GM19452 (cell line): ENCODE data around the gene CPM.

Experiments used
- ATAC-seq: cut with Tn5 transposase; IDR thresholded peaks from one replicate; pipeline ENCODE4 v1.9.1; 2021; ENCODE audit not compliant: unreplicated experiment

Gene CPM

DNA sequence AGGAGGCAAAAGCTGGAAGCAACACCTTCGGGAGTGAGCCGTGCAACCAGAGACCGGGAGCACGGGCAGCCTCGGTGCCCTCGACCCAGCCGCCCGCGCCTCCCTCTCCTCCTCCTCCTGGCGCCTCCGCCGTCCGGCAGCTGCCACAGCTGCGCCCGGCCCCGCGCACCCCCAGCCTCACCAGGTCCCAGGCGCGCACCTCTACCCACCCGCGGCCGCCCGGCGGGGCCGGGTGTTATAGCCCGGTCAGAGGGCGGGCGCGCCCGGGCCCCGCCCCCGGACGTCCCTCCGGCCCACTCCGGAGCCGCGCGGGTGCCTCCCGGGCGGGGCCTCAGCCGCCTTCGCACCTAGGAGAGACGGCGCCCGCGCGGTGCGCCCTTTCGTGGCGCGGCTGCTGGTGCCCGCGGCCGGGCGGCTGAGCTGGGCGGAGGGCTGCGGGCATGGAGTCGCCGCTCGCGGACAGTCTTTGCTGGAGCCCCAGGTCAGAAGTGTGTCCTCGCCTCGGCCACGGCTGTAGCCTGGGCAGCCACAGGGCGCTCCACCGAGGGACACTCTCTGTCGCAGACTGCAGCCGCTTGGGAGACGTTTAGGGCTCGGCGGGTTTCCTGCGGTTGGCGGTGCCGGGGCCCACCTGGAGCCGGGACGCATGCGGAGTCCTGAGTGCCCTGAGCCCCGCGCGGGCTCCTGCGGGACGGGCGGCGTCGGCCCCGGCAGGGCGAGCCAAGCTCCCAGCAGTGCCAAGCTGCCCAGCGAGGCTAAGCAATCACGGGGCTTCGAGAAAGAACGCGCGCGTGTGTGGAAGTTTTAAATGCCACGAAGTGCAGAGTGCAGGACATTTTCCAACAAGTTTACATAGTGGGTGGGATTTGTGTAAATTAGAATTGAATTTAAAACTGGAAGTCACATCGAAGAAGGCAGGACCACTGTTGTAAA, at the start of gene CPM:
CPM (minus strand) TSS at position 211 of the 933 bp plus-strand sequence. CDS start 334 bp downstream, outside the sequence.
- peak; percentile 97 for ATAC-seq

DNA sequence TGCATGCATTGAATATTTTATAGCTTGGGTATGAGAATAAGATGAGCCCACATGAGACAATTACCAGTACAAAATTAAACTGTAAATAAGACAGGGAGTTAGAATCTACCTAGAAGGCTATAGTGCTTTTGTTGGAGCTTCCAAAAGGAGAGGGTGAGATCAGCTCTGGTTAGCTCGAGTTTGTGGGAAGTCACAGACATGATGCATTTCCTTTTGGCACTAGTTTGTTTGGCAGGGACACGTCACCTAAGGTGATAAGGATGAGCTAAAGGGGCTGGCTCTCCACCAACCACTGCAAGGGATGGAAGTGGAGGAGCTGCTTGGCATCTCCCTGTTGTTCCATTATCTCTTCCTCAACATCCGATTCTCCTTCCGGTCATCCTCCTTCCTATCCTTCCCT, 48.5 kb upstream of the CPM start:
- ATAC-seq, result no peak

DNA sequence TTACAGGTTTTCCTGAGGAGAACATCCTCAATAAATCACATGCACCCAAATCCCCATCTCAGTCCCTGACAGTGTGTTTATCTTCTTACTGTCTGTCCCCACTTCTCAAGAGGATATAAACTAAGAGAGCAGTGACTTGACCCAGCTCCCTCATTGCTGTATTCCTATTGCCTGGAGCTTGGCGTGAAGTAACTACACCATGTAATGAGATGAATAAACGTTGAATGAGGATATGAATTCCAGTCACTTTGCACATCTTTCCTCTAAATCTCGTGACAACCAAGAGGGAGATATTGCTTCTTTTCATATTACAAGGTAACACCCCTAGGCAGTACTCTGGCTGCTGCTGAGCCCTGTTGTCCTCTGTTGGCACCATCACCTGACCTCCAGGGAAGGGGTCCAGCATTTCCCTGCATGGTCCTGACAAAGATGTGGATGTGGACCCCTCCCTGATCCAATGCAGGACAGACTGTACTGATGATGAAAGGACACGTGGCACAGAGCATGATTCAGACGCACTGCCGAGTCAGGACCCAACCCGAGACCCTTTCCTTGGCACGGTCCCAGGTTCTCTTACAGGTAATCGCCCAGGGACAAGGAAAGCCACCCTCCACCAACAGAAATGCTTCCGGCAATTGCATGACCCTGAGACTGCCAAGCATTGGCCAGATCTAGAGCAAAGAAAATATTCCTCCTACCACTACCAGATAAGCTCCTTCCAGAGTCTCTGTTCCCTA, 47.7 kb upstream of the CPM start:
- no peak for ATAC-seq

DNA sequence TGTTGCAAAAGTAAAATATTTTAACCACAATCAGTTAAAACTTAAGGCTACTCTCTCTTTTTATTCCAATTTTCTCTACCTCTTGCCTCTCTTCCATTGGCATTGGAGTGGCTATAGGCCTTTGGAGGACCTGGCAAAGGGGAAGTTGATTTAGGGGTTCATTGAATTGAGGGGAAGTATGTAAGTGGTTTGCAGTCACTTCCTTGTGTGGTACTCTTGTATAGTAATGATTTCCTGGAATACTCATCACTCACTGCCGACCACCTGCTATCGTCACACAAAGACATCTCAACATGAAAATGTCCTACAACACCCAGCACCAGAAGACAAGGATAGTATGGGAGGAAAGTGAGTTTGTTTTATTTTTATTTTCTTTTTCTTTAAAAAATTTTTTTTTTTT, 45.7 kb upstream of the CPM start:
- ATAC-seq, result no peak

DNA sequence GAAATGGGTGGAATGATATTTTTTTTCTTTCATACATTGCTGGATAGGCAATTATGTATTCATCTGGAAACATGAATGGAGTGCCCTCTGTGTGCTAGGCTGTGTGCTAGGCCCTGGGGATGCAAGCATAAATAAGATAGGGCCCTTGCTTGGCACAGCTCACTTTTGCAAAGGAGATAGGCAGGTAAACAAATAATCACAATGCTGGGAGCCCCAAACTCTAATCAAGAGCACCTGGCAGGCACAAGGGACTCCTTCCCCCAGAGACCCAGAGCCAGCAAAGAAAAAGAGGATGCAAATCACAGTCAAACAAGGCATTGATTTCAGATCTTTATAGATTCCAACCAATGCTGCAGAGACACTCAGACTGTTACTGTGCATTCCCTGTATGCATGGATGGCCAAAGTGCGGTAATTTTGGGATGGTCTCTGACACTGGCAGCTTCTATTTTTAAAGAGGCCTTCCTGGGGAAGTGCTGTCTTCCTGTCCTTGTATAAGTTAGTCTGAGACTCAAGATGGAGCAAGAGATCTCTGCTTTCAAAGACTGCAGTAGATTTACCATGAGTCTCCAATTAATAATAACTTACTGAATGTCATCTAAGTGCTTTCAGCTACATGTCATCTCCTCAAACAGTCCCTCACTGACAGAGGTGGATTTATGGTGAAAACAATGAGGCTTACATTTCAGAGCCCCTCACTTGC, 45.1 kb upstream of the CPM start:
- no peak for ATAC-seq

DNA sequence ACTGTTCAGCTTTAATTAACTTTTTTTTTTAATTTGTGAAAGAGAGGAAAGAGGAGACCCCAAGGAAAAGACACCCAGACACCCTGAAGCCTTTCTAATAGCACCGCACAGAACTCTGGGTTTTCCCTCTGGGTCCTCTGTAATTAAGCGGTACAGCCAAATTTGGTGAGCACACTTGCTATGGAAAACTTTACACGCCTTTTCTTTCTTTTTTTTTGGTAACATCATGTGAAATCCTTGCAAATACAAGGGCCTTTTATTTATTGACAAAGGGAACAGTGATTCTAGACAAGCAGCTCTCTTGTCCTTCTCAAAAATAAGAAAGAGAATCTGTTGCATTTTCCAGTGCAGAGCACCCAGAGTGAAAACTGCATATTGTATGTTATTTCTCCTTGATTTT, 44.4 kb upstream of the CPM start:
- ATAC-seq, result no peak

DNA sequence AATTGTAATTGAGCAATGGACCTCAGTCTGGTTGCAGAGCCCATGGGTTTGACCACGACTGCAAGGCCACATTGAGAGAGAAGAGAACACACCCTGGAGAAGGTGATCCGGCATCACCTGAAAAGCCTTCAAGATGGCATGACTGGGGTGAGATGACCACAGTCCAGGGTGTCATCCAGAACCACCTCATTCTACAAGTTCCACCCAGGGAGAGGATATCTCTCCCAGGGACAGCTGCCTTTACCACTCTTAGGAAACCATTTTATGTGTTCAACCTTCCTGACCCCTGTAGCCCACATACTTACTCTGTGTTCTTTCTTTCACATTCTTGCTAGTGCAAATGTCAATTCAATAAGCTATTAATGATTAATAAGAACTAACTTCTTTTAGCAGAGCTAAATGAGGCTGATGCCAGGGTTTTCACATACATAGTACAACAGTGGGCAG, 43.4 kb upstream of the CPM start:
- peak; percentile 74 for ATAC-seq

DNA sequence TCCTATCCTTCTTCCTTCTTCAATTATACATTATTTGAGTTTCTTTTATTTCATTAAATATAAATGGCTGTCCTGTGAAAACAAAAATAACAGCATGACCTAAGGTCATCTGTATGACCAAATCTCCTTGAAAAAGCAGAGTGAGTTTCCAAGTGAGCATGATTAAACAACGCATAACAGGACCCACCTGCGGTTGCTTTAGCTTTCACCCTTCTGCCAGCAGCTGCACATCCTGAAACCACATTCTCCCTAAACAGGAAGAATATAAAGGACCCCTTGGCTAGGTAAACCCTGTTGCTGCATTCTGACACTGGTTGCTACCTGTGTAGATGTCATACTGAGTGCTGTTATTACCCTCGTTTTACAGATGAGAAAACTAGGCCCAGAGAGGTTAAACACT, 42.8 kb upstream of the CPM start:
- peak; percentile 35 for ATAC-seq

DNA sequence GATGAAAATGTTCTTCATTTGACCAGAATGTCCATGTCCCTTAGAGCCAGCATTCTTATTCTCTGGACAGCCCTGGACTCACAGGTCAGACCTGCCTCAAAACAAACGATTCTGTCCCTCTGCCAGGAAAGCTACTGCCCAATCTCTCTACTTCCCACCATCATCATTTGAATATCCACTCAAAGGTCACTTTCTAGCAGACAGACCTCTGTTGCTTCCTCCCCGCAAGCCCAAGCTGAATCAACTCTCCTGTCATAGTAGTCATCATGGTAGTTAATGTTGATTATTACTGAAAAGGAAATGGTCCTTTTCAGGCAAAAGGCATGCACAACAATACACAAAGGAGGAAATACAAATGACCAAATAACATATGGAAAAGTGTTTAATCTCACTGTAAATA, 39.6 kb upstream of the CPM start:
- no peak for ATAC-seq

DNA sequence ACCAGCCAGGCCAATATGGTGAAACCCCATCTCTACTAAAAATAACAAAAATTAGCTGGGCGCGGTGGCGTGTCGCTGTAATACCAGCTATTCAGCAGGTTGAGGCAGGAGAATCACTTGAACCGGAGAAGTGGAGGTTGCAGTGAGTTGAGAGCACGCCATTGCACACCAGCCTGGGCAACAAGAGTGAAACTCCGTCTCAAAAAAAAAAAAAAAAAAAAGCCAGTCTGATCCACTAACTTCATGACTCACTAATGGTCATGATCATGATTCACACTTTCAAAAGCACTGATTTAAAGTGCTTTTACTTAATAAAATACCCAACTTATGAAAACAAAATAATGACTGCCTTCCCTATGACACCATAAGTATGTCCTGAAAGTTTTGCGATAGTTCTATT, 38.4 kb upstream of the CPM start:
- no peak for ATAC-seq

DNA sequence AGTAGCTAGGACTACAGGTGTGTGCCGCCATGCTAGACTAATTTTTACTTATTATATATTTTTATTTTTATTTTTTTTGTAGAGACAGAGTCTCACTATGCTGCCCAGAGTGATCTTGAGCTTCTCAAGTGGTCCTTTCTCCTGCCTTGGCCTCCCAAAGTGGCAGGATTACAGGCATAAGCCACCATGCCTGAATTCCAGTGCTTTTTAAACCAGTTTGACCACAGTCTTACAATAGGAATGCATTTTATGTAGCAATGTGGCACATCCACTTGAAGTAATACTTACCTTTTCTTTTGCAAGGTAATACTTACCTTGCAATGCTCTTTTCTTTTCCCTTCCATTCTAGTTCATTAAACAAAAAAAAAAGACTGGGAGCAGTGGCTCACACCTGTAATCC, 38.0 kb upstream of the CPM start:
- ATAC-seq, result no peak

DNA sequence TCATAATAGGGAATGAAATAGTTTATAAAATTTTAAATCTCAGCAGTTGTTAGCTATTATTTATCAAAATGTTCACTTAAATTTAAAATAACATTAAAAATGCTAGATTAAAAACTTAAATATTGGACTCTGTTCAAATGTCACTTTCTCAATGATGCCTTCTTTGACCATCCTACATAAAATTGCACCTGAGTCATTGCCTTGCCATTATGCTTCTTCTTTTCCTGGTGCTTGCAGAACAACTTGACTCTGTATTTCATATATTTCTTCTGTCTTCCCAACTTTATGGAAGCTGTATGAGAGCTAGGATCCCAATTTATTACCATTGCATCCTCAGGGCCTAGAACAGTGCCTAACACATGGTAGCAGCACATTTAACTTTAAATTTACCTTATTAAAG, 37.3 kb upstream of the CPM start:
- ATAC-seq, result no peak

DNA sequence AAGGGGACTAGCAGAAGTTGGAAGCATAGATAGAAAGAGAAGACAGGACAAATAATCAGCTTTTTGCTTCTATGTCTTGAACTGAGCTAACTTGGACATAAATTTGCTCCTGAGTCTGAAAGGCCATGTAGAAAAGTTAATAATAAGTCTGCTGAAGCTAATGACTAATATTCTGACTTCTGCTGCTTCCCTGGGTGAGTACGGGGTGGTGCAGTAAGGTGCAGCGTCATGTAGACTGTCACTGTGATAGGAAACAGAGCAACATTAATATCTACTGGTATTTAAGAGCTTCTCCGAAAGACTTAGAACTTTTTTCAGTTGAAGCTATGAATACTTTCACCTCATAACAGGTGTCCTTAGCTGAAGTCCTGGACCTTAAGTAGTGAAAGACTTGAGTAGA, 34.1 kb upstream of the CPM start:
- ATAC-seq, result no peak

DNA sequence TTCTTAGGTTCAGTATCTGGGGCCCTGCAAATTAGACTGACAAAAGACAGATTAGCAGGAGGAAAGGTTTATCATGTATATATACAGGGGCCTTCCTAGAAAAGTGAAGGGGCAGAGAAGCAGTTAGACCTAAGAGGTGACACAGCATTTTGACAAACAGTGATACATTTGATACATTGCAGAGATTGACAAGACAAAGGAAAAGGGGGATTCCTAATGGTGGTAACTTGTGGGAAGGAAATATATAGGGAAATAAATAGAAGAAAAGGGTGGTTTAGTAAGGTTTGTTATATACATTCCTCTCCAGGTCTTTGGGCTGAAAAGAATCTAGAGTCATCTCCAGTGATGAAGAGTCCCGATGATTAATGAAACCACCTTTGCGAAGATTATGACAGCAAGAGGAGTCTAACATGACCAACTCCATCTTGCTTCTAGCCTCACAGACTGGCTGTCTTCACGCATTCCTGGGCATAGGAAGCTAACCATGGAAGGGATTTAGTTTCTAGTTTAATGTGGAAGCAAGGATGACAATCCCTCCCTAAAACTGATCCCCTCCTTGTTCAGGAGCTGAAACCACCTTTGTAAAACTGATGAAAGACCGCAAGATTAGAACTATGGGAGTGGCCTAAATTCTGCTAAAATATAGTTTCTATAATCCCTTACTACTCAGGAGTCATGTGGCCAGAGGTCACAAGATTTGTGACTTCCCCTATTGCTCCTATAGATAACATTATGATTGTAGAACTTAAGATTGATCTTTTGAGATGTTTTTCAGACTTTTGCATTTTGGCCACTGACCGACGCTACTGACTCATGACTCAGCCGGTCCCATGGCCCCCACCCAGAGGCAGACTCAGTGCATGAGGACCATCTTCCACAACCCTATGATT, 31.1 kb upstream of the CPM start:
- ATAC-seq, result no peak

DNA sequence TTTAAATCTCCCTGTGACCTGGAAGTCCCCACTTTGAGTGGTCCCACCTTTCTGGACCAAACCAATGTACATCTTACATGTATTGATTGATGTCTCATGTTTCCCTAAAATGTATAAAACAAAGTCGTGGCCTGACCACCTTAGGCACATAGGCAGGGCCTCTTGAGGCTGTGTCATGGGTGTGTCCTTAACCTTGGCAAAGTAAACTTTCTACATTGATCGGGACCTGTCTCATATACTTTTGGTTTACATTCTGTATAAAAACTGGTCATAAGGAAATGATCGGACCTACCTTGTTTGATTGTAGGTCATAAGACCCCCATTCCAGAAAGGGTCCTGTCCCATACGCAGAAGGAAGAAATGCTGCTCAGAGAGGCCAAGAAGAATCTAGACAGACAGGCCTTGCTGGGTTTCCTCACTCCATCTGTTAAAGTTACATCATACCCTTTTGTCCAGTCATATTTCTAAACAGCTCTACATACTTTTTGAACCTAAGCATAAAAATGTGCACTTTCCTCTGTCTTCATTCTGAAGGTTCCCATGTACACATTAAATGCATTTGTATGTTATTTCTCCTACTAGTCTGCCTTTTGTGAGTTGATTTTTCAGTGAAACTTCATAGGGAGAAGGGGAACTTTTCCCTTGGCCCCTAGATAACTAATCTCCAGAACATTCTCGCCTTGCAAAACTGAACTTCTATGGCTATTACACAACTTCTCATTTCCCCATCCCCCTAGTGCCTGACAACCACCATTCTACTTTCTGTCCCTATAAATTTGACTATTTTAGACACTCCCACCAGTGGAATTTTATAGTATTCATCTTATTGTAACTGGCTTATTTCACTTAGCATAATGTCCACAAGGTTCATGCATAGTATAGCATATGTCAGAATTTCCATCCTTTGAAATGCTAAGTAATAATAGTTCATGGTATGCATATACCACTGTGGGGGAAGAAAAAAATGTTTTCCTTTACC, 30.2 kb upstream of the CPM start:
- no peak for ATAC-seq

DNA sequence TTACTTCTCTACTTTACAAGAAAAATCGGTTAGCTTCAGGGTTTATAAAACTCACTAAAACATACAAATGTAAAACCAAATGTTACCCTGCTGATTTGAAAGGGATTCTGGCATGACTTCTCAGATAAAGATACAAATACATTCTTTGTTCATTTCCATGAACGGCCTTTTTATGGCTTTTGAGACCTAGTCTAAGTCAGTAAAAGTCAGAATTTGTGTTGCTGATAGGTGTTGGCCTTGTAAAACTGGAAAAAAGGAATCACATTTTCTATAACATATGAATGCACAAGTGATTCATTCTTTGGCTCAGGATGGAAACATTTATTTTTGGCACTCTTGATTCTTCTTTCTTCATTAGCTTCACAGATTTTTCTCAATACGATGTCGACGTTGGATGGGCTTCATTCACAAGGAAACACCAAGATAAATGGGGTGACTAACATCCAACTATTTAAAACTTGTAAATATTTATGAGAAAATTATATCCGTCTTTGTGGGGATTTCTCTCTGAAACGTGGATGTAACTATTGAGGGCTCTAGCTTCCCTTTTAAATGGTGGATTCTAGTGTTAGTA, 27.0 kb upstream of the CPM start:
- no peak for ATAC-seq

DNA sequence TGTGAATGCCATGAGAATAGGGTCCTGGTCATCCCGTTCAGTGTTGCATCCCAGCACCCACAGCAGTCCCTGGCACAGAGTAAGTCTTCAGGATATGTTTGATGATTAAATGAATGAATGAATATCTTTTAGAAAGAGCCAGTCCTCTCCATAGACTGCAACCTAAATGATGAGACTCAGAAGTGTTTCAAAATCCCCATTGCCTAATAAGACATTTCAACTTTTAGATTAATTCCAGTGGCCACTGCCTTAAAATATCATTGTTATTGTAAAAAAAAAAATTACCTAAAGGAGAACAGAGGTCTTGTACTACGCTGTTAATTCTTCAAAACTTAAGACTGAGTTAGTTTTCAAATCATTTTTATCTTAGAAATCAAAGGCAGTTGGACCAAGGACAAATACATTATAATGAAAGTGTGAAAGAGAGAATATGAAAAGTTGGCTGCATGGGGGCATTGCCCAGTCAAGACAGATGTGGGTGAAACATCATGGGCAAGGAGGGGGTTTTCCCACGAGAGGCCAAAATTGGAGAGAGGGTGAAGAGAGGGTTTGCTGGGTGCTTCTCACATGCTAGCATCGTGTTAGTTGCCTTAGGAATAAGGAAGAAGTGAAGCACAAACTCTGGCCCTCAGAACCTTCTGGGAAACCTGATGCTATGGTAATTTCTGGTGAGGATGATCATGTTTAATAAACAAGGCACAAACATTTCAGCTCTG, 26.3 kb upstream of the CPM start:
- ATAC-seq, result no peak

DNA sequence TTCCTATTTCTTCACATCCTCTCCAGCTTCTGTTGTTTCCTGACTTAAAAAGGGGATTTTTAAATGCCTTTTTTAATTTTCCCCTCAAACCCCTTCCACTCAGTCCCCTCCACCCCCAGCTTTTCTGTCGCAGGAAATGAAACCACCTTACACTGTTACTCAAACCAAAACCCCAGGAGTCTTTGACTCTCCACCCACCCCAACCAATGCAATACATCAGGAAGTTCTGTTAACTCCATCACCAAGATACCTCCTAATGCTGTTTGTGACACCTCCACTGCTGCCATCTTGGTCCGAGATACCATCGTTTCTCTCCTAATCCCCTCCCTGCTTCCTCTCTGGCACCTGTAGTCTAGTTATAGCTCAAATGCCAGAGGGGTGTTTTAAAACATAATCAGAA, 25.4 kb upstream of the CPM start:
- ATAC-seq, result peak; percentile 88
